C4-2B (cell line): ENCODE measurements around the gene UBE2QL1.

Experiments
- H3K27ac ChIP-seq: fragments of 450-650 bp; 2 replicates; pipeline ENCODE4 v1.5.1; 2017
- CTCF ChIP-seq: fragments of 450-650 bp; conservative IDR thresholded peaks from 2 replicates; pipeline ENCODE4 v1.5.1; 2017; ENCODE audit warnings: mild to moderate bottlenecking
- ZFX ChIP-seq: fragments of 450-650 bp; IDR thresholded peaks from 2 replicates; pipeline ENCODE4 v1.6.1; 2017

Gene UBE2QL1

GRCh38 chr5:6407558-6408259, 41.0 kb upstream of the UBE2QL1 start:
- TF ChIP-seq ZFX (no peak), CTCF (no peak)
- H3K27ac ChIP-seq = no peak overlapping the region

- TF ChIP-seq ZFX (no peak), CTCF (no peak)
- H3K27ac ChIP-seq = no peak overlapping the region
These were observed 40.4 kb upstream of the UBE2QL1 start for GRCh38 chr5:6408260-6408596.

GRCh38 chr5:6408627-6409446, 39.8 kb upstream of the UBE2QL1 start:
- H3K27ac ChIP-seq = no peak overlapping the region

GRCh38 chr5:6410421-6410820, 38.2 kb upstream of the UBE2QL1 start:
- no peak overlapping the region for H3K27ac ChIP-seq
- TF ChIP-seq ZFX = no peak
- no peak for TF ChIP-seq CTCF

More at GRCh38 chr5:6408627-6409446, 39.8 kb upstream of the UBE2QL1 start:
- TF ChIP-seq CTCF = no peak
- no peak for TF ChIP-seq ZFX

- TF ChIP-seq CTCF = no peak
- no peak for TF ChIP-seq ZFX
- no peak overlapping the region for H3K27ac ChIP-seq
These were observed 37.5 kb upstream of the UBE2QL1 start for GRCh38 chr5:6411141-6411540.

GRCh38 chr5:6412811-6413210, 35.8 kb upstream of the UBE2QL1 start:
- H3K27ac ChIP-seq = no peak overlapping the region
- no peak for TF ChIP-seq ZFX
- TF ChIP-seq CTCF = no peak

GRCh38 chr5:6417657-6418056, 31.0 kb upstream of the UBE2QL1 start:
- no peak overlapping the region for H3K27ac ChIP-seq
- TF ChIP-seq CTCF = no peak
- TF ChIP-seq ZFX = no peak
